HG02840 (cell line): ENCODE results near the gene LCP2.

ENCODE experiments used
- ATAC-seq: cut with Tn5 transposase; IDR thresholded peaks from one replicate; pipeline ENCODE4 v1.9.1; 2021; ENCODE audit warnings: mild to moderate bottlenecking, moderate library complexity, moderate number of reproducible peaks; ENCODE audit not compliant: unreplicated experiment, low FRiP score

The LCP2 gene

DNA sequence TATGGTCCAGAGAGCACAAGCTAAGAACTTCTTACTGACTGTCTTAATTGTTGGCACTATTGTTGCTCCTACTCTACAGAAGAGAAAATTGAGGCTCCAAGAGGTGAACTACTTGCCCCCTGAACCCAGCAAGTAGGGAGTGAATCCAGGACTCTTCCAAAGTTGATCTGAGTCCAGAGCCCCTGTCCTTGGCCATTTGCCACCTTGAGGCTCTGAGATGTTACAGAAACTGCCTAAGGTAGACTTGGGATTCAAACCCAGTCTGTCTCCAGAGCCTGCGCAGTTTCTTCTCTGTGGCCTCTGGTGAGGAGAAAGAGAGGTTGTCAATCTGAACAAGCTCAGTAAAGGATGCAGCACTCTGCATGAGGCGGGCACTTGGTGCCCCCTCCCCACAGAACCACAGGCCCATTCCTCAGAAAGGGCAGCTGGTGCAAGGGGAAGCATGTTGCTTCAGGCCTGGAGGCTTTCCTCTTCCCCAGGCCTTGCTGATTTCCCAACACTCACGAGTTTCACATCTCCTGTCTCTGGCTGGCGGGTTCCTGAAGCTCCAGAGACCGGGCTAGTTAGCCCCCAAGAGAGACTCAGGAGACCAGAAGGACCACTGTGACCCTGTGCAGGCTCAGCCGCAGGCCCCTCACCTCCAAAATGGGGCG, 2.9 kb upstream of the LCP2 start:
- no peak for ATAC-seq

DNA sequence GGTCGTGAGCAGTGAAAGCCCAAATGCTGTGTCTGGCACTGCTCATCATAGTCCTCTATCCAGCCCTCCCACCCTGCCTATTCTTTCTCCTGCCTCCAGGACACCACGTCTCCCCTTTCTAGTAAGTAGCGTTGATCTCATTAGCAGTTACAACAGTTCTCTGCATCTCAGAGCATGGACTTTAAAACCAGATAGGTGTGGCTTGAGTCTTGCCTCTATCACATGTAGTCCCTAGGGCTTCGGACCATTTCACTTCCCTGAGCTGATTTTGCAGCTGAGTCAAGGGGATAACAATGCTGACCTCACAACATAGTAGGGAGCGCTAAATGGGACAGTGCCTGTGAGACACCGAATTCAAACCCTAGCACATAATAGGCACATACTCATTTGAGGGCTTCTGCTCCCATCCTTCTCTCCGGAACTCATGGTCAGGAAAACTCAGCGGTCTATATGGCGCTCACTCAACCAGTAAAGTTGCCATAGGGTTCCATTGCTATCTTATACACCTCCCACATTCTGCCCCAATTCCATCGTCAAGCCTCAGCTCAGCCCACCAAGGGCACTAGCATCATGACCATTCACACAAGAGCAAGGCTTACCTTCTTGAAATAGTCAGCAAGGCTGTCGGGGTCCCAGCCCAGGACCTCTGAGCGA, 515 bp downstream of the LCP2 start:
- peak; percentile 49 for ATAC-seq

DNA sequence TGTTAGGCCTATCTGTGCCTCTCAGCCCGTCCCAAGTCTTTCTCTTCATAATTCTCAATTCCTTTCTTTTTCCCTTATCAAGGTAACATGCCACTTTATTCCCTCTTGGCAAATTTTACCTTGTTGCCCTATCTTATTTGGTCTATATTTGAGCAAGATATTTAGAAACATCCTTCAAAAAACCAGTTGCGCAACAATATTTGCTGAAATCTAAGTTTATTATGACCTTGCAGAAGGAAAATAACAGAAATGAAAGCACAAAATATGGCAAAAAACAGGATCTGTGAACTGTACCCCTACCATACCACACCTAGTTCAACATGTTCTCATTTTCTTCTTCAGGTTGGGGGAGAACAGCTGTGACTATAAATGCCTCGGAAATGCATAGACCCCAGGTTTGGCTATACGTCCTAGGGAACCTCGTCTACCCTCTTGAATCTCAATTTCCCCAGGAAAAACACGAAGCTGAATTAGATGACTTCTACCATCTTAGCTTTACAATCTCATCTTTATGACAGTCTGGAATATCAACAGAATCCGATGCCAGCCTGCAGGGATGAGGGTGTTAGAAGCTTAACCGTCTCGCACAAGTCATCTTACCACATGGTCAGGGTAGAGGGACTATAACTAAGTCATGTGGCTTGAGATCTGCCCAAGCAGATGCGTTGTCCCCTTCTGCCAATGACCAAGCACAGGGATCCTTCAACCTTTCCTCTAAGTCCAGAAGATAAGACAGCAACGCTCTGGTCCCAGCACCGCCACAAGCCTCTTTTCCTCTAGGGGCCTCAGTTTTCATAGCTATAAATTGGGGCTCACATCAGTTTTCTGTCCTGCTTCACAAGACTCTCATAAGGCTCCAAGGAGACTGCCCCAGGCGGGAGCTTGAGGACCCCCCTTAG, 1.3 kb downstream of the LCP2 start:
- no peak for ATAC-seq

DNA sequence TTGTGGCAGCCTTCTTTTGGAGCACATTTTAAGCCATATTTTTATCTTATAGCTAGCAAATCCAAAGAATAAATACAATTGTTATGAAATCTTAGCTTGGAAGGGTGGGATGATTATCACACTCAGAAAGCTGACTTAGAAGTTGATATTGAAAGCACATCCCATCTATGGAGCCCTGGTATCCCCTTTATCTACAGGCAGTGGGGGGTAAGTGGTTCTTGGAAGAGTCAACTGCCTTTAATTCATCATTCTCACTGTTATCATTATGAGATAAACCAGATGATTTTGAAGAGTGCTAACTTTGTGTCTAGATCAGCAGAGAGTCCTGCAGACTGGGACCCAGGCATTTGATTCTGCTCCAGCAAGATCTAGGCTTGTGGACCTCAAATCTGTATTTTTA, 3.0 kb downstream of the LCP2 start:
- no peak for ATAC-seq

DNA sequence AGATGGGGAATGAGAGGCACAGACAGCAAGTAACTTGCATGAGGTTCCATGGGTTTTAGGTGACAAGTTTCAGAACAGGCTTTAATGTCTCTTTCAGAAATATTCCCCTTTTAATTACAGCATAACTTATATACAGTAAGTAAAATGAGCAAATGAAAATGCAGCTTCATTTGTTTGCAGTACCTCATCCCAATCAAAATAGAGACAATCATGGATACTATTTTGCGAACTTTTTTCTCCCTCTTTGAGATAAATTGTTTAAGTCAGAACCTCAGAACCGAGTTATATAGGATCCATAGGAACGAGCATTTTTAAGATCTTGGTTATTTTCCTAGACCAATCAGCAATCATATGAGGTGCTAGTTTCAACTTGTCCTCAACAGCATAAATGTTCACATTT, 3.5 kb downstream of the LCP2 start:
- no peak for ATAC-seq

DNA sequence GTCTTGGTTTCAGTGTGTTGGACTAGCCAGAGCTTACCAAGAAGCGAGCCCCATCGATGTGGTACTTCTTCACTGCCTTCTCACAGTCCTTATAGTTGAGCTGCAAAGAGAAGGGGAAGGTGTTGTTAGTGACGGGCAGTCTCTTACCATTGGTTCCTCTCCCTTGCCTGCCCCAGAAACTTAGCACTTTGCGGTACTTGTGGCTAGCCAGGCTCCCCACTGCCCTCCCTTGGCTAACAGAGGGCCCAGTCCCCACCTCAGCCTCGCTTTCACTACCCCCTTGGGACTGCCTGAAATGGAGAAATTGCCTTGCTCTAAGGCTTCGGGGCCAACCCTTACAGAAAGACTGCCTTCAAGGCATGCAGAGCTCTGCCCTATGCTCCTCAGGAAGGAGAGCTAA, 4.3 kb downstream of the LCP2 start:
- peak; percentile 61 for ATAC-seq

DNA sequence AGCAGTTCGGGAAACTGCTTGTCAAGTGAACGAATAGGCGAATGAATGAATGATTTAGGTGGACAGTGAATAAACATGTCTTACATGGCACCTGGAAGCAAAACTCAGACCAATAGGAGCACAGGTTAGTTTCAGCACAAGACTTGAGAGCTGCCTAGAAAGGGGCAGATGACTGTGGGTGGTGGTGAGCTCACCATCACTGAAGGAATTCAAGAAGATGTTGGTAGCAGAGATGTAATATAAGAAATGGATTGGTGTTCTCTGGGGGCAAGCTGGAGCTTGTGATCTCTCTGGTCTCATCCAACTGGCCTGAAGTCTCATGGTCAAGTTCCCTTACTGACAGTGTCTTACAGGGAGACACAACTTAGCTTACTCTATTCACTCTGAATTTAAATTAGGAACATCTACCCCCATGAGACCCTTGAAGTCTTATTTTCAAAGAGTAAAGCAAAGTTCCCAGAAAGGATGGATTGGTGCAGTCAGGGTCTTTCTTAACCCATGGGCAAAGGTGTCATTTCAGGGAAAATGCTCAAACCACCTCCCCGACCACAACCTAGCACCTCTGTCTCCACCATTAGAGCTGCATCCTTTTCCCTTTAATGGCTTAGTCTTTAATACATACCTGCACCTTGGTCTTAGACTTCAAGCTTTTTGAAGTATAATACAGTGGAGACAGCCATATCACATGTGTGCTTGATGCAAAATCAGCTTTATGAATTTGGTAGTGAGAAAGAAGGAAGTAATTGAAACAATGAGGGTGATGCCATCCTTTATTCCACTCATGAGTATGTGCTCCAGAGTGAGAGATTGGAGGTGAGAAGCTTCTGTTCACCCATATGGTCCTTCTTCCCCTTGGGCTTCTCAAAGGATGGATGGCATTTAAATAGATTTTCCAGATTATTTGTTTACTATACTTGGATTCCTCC, 5.1 kb downstream of the LCP2 start:
- no peak for ATAC-seq

DNA sequence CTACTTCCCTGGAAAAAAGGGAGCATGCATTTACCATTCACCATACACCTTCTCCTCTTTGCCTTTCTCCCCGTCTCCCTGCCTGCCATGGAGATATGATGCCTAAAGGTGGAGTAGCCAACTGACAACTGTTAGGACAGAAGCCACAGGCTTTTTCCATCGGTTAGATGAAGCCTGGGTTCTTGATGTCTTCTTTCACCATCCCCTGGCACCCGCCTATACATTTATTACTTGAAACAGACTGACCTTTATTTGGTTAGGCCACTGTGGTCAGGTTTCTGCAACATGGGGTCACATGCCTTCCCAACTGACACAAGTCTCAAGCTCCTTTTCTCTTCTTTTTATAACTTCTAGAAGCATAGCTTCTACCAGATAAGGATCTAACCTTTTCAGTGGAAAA, 7.1 kb downstream of the LCP2 start:
- no peak for ATAC-seq

DNA sequence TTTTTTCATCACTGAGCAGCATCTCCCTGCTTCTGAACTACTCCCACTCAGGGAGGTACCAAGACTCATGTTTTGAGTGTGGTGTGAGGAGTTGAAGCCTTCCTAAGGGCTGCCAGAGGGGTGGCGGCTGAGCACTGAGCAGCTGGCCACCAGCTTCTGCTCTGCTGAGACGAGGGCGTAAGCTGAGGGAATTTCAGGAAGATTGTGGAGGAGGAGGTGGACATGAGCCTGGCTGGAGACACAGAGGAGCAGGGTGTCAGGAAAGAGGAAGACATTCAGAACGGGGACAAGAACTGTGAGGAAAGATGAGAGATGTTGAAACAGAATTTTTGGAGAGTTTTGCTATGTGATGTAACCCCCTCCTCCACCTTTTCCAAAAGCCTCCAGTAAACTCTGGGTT, 7.8 kb downstream of the LCP2 start:
- ATAC-seq, result no peak

DNA sequence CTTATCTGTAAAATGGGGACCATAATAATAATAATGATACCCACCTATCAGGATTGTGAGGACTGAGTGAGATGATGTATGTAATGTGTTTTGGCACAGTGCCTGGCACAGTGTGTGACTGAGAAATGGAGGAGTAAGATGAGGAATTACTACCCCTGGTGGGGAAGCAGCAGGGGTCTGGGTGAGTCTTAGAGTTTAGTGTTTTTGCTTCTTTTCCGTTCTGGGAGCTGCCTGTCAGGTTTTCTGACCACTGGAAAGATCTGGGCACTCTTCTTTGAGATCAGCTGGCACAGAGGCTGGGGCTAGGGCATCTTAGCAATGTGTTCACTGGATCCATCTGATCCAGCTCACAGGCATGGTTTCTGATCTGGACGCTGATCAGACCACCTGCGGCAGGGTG, 8.5 kb downstream of the LCP2 start:
- no peak for ATAC-seq

DNA sequence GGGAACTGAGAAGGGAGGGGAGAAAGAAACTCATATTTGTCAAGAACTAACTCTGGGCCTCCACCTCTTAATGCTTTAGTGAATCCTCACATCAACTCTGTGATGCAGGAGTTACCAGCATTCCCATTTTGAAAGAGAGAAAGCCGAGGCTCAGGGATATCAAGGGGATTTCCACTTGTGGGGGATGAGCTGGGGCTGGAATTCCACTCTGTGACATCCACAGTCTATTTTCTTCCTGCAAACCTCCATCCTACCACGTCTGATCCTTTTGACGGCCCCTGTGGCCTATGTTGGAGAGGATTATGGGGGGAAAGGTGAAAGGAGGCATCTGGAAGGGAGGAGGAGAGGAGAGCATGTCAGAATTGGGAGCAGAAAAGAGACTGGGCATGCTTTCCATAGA, 9.0 kb downstream of the LCP2 start:
- ATAC-seq, result no peak

DNA sequence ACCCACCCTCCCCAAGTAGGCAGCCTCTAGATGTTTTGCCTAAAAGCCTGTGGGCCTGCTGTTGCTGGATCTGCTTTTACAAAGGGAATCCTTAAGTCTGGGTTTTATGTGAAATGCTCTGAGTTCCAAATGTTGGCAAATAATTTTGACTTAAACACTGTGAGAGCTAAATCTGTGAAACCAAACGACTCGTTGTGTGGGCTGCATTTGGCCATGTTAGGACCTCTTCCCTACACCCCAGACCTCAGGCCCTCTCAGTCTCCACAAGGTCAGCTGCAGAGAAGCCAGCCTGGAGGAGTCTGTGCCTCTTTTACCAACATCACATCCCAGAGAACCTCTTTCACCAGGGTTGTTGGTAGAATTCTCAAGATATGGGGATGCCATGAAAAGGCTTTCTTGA, 9.4 kb downstream of the LCP2 start:
- no peak for ATAC-seq

DNA sequence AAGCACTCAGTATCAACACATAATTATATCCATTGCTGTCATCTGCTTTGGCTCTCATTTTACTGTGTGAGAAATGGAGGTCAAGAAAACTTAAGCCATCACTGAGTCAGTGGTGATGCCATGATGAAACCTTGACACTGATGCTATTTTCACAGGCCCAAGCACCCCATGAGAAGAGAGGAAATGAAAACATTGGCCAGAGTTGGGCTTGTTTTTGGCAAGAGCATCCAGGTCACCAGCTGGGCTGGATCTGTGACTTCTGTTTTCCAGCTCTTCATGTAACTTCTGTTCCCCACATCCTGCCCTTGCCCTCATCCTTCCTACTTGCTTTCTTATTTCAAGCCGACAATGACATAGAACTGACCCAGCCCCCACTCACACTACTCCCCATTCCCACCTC, 10.0 kb downstream of the LCP2 start:
- ATAC-seq, result no peak

DNA sequence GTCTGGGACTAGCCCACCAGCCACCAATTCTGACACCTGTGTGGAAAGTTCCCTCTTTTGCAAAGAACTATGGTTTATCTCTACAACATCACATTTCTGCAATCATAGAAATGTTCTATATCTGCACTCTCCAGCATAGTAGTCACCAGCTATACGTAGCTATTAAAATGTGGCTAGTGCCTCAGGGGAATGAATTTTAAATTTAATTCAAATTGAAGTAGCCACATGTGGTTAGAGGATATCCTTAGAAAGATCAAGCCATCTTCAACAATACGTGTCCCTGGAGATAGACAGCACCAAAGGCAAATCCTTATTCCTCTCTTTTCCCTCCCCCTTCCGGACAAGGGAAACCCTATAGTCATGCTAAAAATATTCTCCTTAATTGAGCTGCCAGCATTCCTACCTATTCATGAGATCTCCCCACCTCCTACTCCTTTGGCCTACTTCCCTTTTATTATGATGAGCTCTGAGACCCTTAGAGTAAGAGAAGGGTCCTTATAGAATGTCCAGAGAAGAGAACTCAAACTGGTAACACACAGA, 11.1 kb downstream of the LCP2 start:
- no peak for ATAC-seq

DNA sequence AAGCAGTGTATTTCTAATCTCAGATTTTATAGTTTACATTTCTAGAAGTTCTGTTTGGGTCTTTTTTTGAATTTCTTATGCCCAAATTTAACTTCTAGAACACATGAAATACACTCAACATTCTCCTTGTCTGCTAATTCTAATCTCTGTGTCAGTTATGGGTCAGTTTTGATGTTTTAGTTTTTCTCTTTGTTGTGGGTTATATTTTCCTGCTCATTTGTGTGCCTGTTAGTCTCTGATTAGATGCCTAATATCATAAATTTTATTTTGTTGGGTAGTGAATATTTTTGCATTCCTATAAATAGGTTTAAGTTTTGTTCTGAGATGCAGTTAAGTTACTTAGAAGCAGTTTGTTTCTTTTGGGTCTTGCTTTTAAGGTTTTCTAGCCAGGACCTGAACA, 12.4 kb downstream of the LCP2 start:
- no peak for ATAC-seq

DNA sequence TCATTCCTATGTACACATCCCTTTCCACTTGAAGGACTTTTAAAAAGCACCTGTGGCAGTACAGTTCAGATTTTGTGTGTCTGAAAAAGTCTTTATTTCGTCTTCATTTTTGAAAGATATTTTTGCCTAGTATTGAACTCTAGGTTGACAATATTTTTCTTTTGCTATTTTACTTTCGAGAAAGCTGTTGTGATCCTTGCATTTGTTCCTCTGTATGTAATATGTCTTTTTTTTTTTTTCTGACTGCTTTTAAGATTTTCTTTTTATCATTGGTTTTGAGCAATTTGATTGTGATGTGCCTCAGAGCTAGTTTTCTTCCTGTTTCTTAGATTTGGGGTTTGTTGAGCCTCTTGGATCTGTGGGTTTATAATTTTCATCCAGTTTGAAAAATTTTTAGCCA, 13.3 kb downstream of the LCP2 start:
- ATAC-seq, result no peak

DNA sequence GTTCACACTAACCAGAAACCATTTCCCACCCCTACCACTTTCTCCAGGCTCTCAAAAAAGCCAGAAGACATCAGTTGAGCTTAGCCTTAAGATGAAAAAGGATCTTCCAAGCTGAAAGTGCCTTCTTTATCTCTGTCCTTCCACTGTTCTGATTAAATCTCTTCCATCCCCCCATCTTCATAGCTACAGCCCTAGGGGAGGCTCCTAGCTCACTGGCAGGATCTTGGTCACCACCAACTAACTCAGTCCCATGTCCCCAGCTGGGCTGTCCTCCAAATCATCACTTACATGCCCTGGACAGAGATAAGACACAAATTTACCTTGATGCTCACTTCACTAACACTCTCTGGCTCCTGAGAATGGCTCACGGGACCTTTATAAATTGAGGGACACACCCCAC, 14.3 kb downstream of the LCP2 start:
- no peak for ATAC-seq

DNA sequence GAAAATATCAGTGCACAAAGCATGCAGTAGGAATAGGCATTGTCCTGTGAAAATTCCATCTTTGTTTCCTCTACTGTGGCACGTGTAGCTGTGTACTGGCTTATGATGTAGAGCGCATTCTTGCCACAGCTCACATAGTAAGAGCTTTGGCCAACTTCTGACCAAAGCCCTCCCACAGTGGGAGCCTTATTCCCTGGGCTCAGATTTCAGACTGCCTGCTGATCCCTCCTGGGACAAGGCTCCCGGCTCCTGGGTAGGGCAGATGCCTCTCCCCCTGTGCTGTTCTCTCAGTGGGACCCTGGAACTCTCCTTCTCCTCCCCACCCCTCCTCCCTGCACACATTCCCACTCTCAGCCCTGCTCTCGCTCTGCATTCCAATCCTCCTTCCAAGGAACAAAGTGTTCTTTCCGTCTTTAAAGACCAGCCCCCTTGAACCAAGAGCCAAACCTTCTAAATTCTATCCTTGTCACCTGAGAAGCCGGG, 17.5 kb downstream of the LCP2 start:
- ATAC-seq, result no peak

DNA sequence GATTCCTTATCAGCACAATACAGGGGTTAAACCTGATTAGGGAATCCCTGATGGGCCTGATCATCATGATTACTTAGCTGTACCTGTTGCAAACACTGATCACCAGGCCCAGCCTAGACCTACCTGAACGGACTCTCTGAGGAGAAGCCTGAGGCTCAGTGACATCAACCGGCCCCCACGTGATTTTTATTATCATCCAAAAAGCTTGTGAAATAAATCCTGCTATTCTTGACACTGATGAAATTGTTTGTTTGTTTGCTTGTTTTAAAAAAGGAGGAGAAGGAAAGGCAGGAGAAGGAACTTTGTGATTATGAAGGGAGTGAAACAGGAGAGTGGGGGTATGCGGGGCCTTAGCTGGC, 18.1 kb downstream of the LCP2 start:
- ATAC-seq, result no peak
